SK-N-SH (cell line): ENCODE measurements around the gene MTTP.

Experiments used
- CTCF ChIP-seq: fragments of 200-600 bp; sonication (generic); IDR thresholded peaks from 2 replicates; pipeline ENCODE4 v1.6.1; 2017; ENCODE audit warnings: antibody characterized with exemption, mild to moderate bottlenecking, moderate library complexity
- EZH2phosphoT487 ChIP-seq: fragments of 200-600 bp; sonication (generic); IDR thresholded peaks from 2 replicates; pipeline ENCODE4 v1.6.1; 2017; ENCODE audit warnings: low read depth, mixed run types, mild to moderate bottlenecking, antibody characterized with exemption, moderate library complexity, borderline replicate concordance
- PBX3 ChIP-seq: IDR thresholded peaks from 2 replicates; pipeline ENCODE4; 2012
- POLR2AphosphoS5 ChIP-seq: IDR thresholded peaks from 2 replicates; pipeline ENCODE4 v1.6.1; 2012; ENCODE audit warnings: low read depth, low read length
- YY1 ChIP-seq: IDR thresholded peaks from 2 replicates; pipeline ENCODE4 v1.4.0; 2012; ENCODE audit warnings: low read depth, mild to moderate bottlenecking

GRCh38 chr4:99574530-99575324, at the start of gene MTTP:
- TF ChIP-seq YY1: no peak
- no peak for TF ChIP-seq CTCF
- no peak for TF ChIP-seq POLR2AphosphoS5
- TF ChIP-seq PBX3: no peak
- TF ChIP-seq EZH2phosphoT487: no peak
